ENCODE data around the gene CHTF18.

GRCh38 chr16:740459-740763, 48.0 kb upstream of the CHTF18 start:
- no peak for TF ChIP-seq CTCF (IDR thresholded peaks at IDR 0.05; ENCODE audit: insufficient read depth, low read length, poor library complexity, severe bottlenecking)
- no peak for TF ChIP-seq EZH2phosphoT487 (conservative IDR thresholded peaks at IDR 0.05; ENCODE audit: low read length)
